NCI-H510A (cell line): ENCODE measurements around the gene FRYL.
"Not testable (repeated sequence)": the region's sequence is repeated elsewhere in the genome, so short reads cannot be mapped to it uniquely, and the experiment has no call there.

ENCODE experiments used
- DNase-seq: peaks from one replicate; lab custom pipeline; 2025; lab: John Stamatoyannopoulos, UW

The FRYL gene

DNA sequence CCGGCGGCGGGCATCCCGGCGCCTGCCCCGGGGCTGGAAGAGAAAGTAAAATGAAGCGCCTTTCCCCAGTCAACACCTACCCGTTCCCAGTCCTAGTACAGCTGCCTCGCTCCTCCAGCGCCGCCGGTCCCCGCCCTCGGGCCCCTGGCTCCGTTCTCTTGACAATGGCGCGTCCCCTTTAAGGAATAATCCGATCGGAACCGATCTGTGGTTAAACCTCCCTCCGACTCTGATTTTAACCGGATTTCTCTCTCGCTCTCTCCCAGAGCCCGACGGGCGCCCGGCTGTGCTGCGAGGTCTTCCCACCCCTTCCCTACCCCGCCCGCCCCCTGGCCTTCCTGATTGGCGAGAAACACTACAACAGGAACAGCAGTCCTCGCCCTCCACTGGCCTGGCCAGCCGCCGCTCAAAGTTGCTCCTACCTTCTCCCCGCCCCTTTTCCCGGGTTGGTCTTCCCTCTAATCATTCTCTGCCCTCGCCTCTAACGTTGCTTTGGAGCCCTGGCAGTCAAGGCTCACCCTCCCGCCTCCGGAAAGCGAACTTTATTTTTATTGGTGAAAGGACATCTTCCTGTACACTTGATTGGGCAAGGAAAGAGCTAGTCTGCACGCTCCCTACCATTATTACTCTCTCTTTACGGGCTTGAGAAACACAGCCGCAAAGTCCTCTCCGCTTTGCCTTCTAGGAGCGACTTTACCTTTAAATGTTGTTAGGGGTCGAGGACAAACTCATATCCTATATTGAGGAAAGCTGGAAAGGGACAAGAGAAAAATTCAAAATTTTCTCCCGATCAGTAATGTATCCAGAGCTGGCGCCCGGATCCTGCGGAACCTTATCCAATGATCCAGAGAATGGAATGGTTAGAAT is at the start of gene FRYL:
Gene FRYL (minus strand): TSS at position 282 of the 867 bp plus-strand sequence. CDS start 145,869 bp downstream, outside the sequence.
- peak; percentile 97 for DNase-seq

DNA sequence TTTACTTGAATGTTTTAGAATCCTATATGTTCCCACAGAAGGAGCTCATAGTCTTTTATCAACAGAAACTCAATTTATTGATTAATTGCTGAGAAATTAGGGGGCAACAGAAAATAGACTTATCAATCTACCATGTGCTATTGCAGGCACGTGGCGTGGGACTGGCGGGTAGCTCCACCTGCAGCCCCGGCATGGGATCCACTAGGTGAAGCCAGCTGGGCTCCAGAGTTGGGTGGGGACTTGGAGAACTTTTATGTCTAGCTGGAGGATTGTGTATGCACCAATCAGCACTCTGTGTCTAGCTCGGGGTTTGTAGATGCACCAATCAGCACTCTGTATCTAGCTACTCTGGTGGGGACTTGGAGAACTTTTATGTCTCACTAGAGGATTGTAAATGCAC is 47.5 kb upstream of the FRYL start:
- DNase-seq, result no peak

DNA sequence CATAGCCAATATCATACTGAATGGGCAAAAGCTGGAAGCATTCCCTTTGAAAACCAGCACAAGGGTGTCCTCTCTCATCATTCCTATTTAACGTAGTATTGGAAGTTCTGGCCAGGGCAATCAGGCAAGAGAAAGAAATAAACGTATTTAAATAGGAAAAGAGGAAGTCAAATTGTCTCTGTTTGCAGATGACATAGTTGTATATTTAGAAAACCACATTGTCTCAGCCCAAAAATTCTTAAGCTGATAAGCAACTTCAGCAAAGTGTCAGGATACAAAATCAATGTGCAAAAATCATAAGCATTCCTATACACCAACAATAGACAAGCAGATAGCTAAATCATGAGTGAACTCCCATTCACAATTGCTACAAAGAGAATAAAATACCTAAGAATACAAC is 41.4 kb upstream of the FRYL start:
- DNase-seq, result not testable (repeated sequence)

DNA sequence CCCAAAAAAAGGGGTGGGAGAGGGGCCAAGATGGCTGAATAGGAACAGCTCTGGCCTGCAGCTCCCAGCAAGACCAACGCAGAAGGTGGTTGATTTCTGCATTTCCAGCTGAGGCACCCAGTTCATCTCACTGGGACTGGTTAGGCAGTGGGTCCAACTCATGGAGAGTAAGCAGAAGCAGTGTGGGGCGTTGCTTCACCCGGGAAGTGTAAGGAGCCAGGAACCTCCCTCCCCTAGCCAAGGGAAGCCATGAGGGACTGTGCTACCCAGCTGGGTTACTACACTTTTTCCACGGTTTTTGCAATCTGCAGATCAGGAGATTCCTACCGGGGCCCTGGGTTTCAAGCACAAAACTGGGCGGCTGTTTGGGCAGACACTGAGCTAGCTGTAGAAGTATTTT is 36.9 kb upstream of the FRYL start:
- no peak for DNase-seq

DNA sequence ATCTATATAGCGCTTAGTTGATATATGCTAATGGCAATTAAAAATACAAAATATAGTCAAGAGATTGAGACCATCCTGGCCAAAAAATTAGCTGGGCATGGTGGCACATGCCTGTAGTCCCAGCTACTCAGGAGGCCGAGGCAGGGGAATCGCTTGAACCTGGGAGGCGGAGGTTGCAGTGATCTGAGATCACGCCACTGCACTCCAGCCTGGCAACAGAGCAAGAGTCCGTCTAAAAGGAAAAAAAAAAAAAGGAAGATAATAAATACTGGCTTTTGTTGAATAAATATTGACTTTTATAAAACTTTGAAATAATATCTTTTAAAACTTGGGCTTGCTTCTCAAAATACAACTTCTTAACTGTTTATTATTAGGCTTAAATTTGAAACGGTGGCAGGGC is 36.2 kb upstream of the FRYL start:
- not testable (repeated sequence) for DNase-seq

DNA sequence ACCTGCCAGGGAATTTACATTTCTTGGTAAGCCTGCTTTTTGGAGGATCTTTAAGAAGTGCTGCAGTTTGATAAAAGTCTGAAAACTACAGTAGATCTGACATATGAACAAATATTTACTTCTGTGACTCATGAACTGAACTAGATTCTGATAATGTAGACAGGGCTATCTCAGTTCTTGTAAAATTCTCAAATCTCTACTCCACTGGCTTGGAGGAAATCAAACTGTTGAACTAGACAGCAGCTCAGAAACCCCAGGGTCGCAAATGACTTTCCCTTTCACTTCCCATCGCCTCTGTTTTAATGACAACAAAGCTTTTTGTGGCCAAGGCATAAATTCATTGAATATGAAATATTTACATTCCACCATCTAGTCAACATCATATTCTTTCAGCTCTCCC is 35.4 kb upstream of the FRYL start:
- no peak for DNase-seq

DNA sequence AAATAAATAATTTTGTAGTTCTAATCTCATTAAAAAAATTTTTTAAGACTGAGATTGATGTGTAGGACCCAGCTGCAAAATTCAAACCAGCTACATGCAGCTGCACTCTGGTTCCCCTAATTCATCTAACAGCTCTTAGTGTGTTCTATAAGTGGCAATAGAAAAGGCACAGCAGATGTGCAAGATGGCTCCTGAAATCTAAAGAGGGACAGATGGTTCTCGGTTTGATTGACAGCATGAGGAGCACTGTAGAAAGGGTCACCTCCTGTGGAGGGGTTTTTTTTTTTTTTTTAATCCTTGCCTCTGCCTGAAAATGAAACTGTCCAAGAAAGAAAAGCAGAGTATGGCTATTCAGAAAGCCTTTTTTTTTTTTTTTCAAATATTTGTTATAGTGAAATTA is 33.9 kb upstream of the FRYL start:
- DNase-seq, result peak; percentile 7

DNA sequence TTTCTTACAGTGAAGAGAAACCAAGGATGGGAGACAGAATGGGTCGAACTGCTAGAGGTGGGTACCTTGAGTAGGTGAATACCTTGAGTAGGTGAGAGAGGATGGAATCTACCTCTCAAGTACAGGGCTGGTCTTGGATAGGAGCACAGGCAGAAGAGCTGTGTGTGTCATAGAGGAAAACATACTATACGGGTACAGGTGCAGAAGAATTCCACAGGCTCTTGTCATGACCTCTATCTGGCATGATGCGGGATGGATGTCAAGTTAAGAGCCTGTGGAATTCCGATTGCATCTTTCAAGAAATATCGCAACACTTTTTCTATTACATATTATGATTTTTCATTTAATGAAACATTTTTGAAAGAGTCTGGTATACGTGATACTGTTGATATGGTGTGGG is 32.8 kb upstream of the FRYL start:
- no peak for DNase-seq

DNA sequence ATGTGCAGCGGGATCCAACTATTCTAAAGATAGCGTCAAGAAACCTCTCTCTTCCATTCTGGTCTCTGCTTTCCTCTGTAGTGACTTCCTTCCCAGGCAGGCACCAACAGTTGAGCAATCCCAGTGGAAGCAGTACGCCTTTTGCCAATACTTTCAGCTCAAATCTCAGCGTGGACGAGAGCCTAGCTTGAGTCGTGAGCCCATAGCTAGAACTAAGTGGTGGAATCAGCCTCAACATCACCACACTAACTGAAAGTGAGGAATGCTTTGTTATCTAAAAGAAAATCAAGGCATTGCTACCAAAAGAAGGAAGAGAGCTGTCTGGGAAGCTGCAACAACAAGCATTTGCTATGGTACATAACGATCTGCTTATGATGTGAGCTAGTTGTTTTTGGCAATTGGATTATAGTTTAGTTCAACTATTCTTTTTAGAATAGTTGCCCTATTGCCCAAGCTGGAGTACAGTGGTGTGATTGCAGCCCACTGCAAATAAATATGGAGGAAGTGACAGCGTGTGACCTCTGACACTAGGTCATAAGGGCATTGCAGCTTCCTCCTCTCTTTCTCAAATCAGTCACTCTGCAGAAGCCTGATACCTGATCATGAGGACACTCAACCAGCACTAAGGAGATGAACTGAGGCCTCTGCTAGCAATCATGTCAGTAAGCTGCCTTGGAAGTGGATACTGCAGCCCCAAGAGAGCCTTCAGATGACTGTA is 24.7 kb upstream of the FRYL start:
- DNase-seq, result no peak

DNA sequence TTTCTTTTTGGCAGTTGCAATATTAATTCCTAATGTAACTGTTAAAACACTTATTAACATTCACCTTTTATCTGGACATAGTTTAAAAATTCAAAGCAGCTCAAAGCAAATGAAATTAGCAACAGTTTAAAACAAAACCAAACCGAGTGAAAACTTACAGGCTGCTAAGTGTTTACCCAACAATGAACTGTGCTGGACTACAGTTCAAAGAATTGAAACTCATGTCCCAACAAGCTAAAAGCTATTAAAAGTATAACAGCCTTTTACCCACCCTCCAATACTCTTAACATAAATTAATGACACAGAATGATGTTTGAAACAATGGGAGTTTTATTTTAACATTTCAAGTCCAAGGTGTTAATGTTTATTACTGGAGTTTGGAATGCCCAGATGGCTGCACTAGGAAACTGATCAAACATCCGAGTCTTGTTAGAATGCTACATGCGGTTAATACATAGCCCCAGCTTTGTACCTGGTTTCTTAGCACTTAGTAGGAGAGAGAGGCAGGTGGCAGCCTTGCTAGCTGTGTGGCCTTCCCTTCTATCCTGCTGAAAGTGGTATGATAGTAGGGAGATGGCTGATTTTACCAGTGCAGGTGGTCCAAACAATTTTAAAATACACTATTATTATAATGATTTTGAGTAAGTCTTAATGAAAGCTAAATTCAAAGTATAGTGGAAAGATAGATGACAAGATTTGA is 21.1 kb upstream of the FRYL start:
- peak; percentile 15 for DNase-seq

DNA sequence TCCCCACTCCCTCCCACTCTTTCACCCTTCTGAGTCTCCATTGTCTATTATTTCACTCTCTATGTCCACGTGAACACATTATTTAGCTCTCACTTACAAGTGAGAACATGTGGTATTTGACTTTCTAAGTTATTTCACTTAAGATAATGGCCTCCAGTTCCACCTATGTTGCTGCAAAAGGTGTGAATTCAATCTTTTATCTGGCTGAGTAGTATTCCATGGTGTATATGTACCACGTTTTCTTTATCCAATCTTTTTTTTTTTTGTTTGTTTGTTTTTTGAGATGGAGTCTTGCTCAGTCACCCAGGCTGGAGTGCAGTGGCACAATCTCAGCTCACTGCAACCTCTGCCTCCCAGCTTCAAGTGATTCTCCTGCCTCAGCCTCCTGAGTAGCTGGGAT is 20.1 kb upstream of the FRYL start:
- DNase-seq, result not testable (repeated sequence)

DNA sequence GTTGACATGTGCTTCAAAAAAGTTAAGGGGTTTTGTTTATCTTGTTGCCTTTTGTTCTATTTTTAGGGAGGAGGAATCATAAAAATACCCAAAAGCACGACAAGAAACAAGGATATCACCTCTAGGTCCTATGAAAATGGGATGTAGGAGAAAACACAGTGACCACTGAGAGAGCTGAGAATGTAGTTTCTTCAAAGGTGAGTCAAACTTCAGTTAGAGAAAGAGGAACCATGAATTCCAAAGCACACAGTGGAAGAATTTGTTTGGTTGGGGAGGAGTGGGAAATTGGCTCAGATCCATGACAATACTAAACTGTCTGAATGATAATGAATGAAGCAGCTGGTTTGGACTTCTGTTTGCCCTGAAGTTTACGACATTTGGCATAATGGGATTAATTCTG is 19.1 kb upstream of the FRYL start:
- DNase-seq, result no peak

DNA sequence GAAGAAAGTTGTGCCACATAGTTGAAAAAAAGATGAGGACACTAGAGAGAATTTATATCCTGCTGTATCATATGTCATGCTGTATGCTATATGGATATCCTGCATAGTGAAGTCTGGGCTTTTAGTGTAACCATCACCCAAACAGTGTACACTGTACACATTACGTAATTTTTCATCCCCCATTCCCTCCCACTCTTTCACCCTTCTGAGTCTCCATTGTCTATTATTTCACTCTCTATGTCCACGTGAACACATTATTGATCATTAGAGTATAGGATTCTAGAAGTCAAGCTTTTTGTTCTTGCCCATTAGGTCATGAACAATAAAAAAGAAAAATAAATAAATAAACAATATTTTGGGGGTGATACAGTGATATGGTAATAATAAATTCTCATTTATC is 18.0 kb upstream of the FRYL start:
- no peak for DNase-seq

DNA sequence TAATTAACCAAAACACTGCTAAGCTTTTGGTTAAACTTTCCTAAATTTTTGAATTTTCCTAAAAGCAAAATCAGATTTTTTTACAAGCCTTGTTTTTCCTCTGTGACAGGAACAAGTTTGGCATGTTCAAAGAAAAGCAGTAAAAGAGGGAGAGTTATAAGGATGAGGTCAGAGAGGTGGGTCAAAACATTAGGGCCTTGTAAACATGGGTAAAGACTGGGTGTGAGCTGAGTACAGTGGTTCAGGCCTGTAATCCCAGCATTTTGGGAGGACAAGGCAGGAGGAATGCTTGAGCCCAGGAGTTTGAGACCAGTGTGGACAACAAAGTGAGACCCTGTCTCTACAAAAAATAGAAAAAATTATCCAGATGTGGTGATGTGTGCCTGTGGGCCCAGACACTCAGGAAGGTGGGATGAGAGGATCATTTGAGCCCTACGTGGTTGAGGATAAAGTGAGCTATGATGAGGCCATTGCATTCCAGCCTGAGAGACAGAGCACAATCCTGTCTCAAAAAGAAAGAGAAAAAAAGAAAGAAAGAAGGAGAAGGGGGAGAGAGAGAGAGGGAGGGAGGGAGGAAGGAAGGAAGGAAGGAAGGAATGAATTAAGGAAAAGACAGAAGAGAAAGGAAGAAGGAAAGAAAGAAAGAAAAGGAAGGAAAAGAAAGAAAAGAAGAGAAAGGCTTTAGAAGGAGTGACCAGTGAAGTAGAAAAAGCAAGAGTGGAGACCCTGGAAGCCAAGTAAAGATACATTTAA is 17.0 kb upstream of the FRYL start:
- no peak for DNase-seq

DNA sequence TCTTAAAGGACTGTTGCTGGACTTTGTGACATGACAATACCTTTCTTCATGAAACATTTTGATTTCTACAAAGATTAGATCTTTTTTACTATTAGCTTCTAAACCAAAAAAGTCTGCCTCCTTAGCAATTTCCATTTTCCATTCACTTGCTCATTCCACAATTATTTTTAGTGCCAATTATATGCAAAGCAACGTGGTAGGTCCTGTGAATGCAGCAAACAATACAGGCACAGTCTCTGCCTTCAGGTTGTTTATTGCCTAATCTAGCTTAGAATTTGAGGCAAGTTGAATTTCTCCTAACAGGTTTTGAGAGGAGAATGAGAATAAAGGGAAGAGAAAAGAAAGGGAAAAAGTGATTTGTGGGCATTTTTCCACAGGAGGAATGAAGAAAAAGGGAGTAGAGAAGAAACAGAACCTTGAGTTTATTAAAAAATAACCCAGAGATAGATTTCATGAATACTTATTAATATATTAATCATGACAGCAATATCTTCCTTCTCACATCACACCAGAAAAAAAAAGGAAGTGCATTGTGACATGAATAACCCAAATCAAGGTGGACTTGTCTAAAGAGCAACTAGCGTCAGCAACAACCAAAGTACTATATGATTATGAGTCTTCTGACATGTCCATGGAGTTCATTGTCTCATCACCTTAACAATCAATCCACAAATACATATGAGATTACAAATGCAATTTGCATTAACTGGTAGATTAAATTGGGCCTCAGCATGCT is 16.3 kb upstream of the FRYL start:
- no peak for DNase-seq

DNA sequence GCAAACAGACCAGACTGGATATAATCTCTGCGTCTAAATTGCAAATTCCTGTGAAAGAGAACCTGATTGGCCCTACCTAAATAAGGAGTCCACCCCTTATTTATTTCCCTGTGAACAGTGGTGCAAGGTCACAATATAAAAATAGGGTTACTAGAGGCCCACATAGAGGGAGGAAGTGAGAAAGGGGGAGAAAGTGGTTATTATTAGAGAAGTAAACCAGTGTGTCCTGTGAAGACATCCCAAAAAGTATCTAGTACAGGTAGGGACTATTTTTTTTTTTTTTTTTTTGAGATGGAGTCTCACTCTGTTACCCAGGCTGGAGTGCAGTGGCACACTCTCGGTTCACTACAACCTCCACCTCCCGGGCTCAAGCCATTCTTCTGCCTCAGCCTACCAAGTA is 15.0 kb upstream of the FRYL start:
- no peak for DNase-seq

DNA sequence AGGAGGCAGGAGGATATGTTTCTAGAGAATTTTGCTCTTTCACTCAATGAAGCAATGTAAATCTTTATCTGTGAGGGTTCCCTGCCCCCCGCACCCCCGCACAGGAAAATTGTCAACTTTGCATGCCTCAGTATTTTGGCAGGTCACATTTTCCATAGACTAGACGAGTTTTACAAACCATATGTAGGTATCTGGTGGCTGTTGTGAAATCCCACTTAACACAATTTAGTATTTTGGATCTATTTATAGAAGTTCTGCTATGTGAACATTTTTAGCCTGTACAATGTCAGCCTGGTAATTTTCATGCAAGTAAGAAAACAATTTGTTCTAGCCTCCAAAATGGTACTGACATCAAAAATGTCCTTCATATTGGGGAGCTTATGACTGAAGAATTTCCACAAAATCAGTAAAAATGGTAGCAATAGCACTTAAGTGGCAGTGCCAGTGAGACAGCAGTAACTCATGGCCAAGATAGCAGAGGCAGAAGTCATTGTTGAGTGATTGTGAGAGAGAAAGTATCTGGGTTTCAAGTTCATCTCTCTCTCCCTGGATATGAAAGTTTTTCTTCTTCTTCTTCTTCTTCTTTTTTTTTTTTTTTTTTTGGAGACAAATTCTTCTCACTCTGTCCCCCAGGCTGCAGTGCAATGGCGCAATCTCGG is 12.4 kb upstream of the FRYL start:
- no peak for DNase-seq

DNA sequence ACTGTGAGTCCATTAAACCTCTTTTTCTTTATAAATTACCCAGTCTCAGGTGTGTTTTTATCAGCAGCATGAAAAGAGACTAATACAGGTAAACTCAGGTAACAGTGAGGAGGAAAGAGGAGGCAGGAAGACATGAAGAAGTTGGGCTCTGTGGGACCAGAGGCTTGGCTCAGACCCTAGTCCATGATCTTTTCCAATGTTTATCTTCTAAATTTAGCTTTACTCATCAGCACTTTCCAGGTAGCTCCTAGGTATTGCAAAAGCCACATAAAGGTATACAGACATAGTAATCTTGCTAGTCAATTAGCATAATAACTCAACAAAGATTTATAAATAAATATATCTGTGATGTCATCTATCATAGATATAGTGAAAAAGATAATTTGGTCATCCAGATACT is 11.2 kb upstream of the FRYL start:
- no peak for DNase-seq

DNA sequence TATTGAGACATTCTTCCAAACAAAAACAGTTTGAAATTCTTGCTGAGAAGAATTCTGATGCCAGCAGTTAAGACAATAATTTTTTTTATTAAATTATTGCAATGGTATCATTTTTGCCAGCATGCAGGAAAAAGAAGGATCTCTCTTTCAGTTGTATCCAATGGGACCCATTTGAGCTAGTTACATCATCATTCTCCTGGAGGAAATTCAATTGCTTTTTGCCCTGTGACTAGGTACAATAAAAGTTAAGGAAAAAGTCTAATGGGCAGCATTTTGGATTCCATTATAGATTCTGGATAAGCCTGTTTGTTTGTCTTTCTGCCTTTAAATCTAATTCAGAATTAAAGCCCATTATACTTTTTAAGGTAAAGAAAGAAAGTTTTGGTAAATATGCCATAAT is 10.5 kb upstream of the FRYL start:
- DNase-seq, result no peak

DNA sequence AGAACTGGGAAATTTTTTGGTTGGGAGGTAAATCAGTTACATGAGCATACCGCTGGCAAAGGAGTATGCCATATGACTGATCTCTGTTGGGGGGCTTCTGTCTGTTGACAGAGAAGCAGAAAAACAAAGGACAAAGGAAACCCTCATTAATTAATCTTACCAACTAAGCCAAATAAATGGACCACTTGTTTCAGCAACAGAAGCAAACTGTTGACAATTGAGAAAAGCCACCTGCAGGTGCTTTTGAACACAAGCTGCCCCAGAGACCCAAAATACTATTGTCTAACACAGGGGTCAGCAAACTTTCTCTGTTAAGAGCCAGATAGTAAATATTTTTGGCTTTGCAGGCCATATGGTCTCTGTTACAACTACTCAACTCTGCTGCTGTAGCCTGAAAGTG is 7.0 kb upstream of the FRYL start:
- no peak for DNase-seq

DNA sequence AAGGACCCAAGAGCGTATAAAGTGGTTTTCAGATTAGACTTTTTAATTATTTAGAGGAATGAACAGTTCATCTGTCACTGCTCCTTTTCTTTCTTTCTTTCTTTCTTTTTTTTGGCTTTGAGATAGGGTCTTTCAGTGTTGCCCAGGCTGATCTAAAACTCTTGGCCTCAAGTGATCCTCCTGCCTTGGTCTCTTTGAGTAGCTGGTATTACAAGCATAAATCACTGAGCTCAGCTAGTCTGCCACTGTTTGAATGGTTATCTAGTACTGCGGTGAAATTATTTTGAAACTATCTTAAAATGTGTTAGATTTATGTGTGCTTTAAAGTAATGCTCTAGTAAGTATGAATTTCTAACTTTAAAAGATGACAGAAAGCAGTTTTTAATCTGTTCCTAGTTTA is 6.5 kb upstream of the FRYL start:
- DNase-seq, result no peak
